GM10266 (cell line): ENCODE data around the gene LRFN3.

Source experiments
- DNase-seq: peaks from one replicate; pipeline ENCODE4 v3.0.0; 2012; ENCODE audit errors: extremely low spot score
- TF ChIP-seq, protein P1 (sequence below): IDR thresholded peaks from 2 replicates; pipeline ENCODE4 v1.5.1; 2012; ENCODE audit warnings: mild to moderate bottlenecking, low read depth; ENCODE audit not compliant: control insufficient read depth, insufficient read depth; ENCODE audit errors: missing control alignments

LRFN3 gene

DNA sequence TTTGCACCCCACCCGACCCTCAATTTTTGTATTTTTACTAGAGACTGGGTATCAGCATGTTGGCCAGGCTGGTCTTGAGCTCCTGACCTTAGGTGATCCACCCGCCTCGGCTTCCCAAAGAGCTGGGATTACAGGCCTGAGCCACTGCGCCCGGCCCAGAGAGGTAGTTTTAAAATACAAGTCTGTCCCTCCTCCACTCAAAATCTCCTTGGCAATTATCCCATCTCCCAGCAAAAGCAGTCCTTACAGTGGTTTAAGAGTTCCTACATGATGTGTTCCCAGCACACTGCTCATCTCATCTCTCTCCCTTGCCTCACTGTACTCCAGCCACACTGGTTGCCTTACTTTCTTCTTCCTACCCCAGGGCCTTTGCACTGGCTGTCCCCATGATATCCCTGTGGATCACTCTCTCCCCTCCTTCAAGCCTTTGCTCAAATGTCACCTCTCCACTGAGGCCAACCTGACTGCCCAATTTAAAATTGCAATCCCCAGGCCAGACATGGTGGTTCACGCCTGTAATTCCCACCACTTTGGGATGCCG lies 24.3 kb downstream of the LRFN3 start:
- TF ChIP-seq, protein P1, sequence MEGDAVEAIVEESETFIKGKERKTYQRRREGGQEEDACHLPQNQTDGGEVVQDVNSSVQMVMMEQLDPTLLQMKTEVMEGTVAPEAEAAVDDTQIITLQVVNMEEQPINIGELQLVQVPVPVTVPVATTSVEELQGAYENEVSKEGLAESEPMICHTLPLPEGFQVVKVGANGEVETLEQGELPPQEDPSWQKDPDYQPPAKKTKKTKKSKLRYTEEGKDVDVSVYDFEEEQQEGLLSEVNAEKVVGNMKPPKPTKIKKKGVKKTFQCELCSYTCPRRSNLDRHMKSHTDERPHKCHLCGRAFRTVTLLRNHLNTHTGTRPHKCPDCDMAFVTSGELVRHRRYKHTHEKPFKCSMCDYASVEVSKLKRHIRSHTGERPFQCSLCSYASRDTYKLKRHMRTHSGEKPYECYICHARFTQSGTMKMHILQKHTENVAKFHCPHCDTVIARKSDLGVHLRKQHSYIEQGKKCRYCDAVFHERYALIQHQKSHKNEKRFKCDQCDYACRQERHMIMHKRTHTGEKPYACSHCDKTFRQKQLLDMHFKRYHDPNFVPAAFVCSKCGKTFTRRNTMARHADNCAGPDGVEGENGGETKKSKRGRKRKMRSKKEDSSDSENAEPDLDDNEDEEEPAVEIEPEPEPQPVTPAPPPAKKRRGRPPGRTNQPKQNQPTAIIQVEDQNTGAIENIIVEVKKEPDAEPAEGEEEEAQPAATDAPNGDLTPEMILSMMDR, result no peak
- DNase-seq, result no peak

DNA sequence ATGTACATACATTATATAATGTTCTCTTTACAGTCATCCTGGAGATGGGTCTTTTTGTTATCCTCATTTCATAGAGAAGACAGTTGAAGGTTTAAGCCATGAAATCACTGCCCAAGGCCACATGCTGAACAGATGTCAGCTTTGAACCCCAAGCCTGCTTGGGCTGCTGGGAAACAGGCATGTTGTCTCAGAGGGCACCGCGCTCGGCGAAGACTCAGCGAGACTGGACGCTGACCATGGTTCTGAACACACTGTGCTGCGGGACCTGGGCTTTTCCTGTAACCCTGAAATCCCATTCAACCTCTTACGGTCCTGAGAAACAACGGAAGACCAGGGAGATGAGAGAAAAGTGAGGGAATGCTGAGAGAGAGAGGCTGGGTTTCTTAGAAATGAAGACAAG lies 27.3 kb downstream of the LRFN3 start:
- DNase-seq, result no peak
- TF ChIP-seq, protein P1, result no peak

DNA sequence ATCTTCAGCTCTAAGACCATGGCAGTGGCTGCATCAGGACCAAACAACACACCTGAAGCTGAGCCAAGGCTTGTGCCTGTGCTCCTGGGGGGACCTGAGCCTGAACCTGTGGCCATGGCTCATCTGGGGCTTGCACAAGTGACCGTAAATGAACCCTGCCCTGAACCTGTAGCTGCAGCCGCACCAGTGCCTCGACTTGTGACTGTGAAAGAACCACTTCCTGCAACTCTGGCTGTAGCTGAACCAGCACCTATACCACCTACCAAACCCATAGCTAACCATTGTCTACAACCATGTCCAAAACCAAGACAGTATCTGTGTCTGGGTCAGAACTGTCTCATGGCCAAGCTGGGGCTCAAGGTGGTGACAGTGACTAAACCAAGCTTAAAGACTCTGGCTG lies 30.6 kb downstream of the LRFN3 start:
- TF ChIP-seq, protein P1, result no peak
- DNase-seq, result no peak

DNA sequence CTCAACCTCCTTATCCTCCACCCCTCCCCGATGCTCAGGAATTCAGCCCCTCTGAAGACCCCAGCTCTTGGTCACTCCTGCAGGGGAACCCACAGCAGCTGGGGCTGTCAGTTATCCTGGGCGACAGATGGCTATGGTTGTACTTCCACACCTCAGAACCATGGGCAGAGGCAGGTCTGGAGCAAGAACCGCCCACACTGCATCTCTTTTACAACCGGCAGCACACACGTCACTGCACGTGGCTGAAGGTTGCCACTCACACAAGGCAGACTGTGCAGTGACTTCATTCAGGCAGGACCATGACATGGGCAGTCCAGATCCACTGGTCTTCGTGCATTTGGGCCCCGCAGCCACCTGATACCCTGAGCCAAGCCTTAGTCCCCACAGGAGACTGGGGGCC lies 37.3 kb downstream of the LRFN3 start:
- TF ChIP-seq, protein P1, result no peak
- no peak for DNase-seq

DNA sequence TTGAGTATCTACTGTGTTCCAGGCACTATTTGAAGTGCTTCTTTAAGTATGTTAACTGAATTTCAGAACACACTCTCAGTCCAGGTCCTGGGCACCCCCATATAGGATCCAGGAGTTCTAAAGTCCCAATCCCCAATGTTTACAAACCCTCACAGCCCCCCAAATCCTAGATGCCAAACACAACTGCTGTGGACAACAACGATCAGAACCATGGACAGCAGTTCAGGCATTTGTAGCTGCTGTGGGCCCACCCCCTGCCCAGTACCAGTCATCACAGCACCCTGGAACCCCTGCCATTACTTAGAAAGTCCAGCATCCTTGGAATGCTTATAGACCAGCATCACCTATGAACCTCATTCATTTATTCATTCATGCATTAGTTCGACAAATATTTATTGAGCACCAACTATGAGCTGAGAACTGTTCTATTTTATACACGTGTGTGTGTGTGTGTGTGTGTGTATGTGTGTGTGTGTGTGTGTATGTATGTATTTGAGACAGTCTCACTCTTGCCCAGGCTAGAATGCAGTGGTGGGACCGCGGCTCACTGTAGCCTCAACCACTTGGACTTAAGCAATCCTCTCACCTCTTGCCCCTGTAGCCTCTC lies 39.5 kb downstream of the LRFN3 start:
- TF ChIP-seq, protein P1, result no peak
- no peak for DNase-seq

DNA sequence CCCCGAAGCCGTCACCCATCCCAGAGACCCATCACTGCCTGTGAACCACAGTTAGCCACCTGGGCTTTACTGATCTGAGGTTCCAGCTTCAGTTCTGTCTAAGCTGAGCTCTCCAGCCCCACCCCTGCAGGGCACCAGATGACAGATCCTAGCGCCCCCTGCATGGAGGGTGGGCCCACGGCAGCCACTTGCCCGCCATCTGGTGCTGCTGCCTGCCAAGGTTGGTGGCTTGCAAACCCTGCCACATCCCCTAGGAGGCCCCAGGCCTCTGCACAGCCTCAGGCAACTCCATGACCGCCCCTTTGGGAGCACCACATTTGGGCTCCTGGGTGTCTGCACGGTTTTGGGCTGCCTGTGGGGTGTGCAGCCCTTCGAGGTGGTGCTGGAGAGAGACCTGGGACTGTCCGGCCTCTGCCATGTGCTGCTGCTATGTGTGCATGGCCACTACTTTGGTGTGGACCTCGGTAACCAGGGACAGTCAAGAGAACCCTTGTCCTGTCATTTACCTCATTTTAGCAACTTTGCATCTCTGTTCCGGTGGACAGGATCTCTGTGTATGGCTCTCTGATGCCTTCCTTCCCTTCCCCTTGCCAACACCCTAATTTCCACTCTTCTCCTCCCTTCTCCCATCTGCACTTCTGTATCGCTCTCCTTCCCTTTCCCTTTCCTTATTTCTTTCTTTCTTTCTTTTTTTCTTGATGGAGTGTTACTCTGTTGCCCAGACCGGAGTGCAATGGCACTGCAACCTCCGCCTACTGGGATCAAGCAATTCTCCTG lies 41.5 kb downstream of the LRFN3 start:
- TF ChIP-seq, protein P1, result peak; percentile 25
- DNase-seq, result no peak

DNA sequence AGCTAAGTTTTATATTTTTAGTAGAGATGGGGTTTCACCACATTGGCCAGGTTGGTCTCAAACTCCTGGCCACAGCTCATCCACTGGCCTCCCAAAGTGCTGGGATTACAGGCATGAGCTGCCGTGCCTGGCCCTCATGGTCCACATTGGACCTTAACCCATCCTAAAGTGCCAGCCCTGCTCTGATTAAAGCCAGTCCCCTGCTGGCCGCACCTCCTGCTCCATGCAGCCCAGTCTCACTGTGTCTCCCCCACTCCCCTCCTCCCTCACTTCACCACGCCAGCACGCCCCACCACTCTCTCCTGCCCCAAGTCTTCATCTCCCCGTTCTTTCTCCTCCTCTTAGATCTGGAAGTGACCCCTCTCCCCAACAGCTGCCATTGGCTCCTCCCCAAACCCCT lies 42.1 kb downstream of the LRFN3 start:
- TF ChIP-seq, protein P1, result no peak
- DNase-seq, result no peak
